K562 (cell line): ENCODE measurements around the gene BLZF1. TPM values are rescaled to one million over a fixed set of nuclear protein-coding genes. Genes with fewer than 3 reads are reported as not detected.
A peak's percentile ranks its signal among the peaks of the same experiment; 100 is the strongest.

Experiments
- ATAC-seq: fragments of 200-7000 bp; cut with Tn5 transposase; 3 replicates; pipeline ENCODE4 v1.9.1; 2020; ENCODE audit warnings: moderate library complexity
- BruUV-seq: library from RNA; stranded (reverse); fragments of 400-500 nt; replicated peaks from 2 replicates; lab custom pipeline; 2021; lab: Mats Ljungman, UMichigan
- CTCF ChIA-PET: fragments of 300-600 bp; formaldehyde crosslinking; extraction: SDS; loops from one replicate; lab custom pipeline; 2021; ENCODE audit warnings: low intra/inter-chr PET ratio; lab: Yijun Ruan, JAX
- POLR2A ChIA-PET: fragments of 300-600, 350-650 bp; sonication (Branson Sonifier 250); formaldehyde crosslinking; extraction: SDS; loops from one replicate; lab custom pipeline; 2021; ENCODE audit warnings: antibody characterized with exemption, inconsistent platforms; lab: Yijun Ruan, JAX
- DNase-seq, 4 experiments: peaks; one replicate each; pipeline versions ENCODE4 v3.0.0 to v3.0.0-alpha.2; 2011 to 2018; ENCODE audit warnings: low spot score in 3 of 4, mixed read lengths in 3 of 4; ENCODE audit errors: extremely low read depth in 1 of 4
- FAIRE-seq: peaks from 2 replicates; lab custom pipeline; 2011; peaks lifted over from hg19 to GRCh38; lab: Jason Lieb, UNC
- H2AFZ ChIP-seq: 2 replicates; pipeline ENCODE4 v1.6.0; 2011; ENCODE audit warnings: low read depth, low read length, control low read depth, inconsistent platforms
- H3K27ac ChIP-seq: fragments of 200-600 bp; 3 replicates; pipeline ENCODE4 v1.8.0; 2011; ENCODE audit warnings: low read depth, mild to moderate bottlenecking, control low read depth, inconsistent platforms, low read length, moderate library complexity, mixed read lengths; ENCODE audit errors: extremely low read depth
- H3K27me3 ChIP-seq, 2 experiments: fragments of 300-600 bp in 1 of 2; 2 replicates in 1 of 2; 3 replicates in 1 of 2; pipeline versions ENCODE4 v1.6.0 to v1.8.0; 2011; ENCODE audit warnings: inconsistent platforms in 2 of 2, low read length in 2 of 2, mild to moderate bottlenecking in 1 of 2, mixed read lengths in 1 of 2, moderate library complexity in 1 of 2; ENCODE audit not compliant: control insufficient read depth in 2 of 2, insufficient read depth in 2 of 2
- H3K36me3 ChIP-seq: fragments of 300-600 bp; 3 replicates; pipeline ENCODE4 v1.8.0; 2011; ENCODE audit warnings: mild to moderate bottlenecking, low read length, inconsistent platforms; ENCODE audit not compliant: control insufficient read depth, insufficient read depth
- H3K4me1 ChIP-seq, 2 experiments: fragments of 200-600 bp in 1 of 2; replicated peaks in 1 of 2; 2 replicates in 1 of 2; 3 replicates in 1 of 2; pipeline versions ENCODE4 v1.5.1 to v1.8.0; 2011; ENCODE audit warnings: inconsistent platforms in 2 of 2, low read length in 2 of 2, mild to moderate bottlenecking in 1 of 2, mixed read lengths in 1 of 2, moderate library complexity in 1 of 2; ENCODE audit not compliant: control insufficient read depth in 2 of 2, insufficient read depth in 2 of 2
- H3K4me2 ChIP-seq: 2 replicates; pipeline ENCODE4 v1.6.1; 2011; ENCODE audit warnings: low read length, control low read depth, inconsistent platforms, mixed read lengths; ENCODE audit not compliant: insufficient read depth
- H3K4me3 ChIP-seq: fragments of 200-600 bp; sonication (generic), shearing (Covaris generic); 2 replicates; pipeline ENCODE4 v1.5.1; 2016; ENCODE audit warnings: control low read depth, inconsistent platforms
- H3K79me2 ChIP-seq: fragments of 200-600 bp; 3 replicates; pipeline ENCODE4 v1.8.0; 2011; ENCODE audit warnings: low read length, inconsistent platforms; ENCODE audit not compliant: control insufficient read depth, insufficient read depth
- H3K9ac ChIP-seq, 2 experiments: 2 replicates each; pipeline versions ENCODE4 v1.6.0 to v1.6.1; 2011; ENCODE audit warnings: low read depth in 2 of 2, low read length in 2 of 2, control low read depth in 1 of 2, inconsistent platforms in 1 of 2, mild to moderate bottlenecking in 1 of 2, mixed read lengths in 1 of 2; ENCODE audit not compliant: insufficient read depth in 1 of 2
- H3K9me1 ChIP-seq: one replicate; pipeline ENCODE4 v1.6.0; 2011; ENCODE audit warnings: inconsistent platforms, mild to moderate bottlenecking, low read length, moderate library complexity; ENCODE audit not compliant: control insufficient read depth, insufficient read depth
- H3K9me3 ChIP-seq: replicated peaks from 2 replicates; pipeline ENCODE4 v1.5.1; 2011; ENCODE audit warnings: low read depth, low read length, inconsistent platforms; ENCODE audit not compliant: control insufficient read depth, insufficient read depth
- H4K20me1 ChIP-seq: replicated peaks from 2 replicates; pipeline ENCODE4 v1.6.1; 2011; ENCODE audit warnings: low read length, inconsistent platforms, mixed read lengths; ENCODE audit not compliant: control insufficient read depth, insufficient read depth
- CTBP1 ChIP-seq: fragments of 450-650 bp; IDR thresholded peaks from 2 replicates; pipeline ENCODE4 v1.6.1; 2016; ENCODE audit warnings: borderline replicate concordance
- FOXK2 ChIP-seq, 2 experiments: fragments of 450-650 bp; IDR thresholded peaks in 1 of 2; conservative IDR thresholded peaks in 1 of 2; 2 replicates each; pipeline ENCODE4 v1.6.1; 2016; ENCODE audit warnings: low read depth in 2 of 2, mild to moderate bottlenecking in 1 of 2
- KHSRP ChIP-seq: fragments of 450-650 bp; IDR thresholded peaks from 2 replicates; pipeline ENCODE4 v1.6.1; 2017
- NRF1 ChIP-seq, 2 experiments: fragments of 450-650 bp; IDR thresholded peaks in 1 of 2; conservative IDR thresholded peaks in 1 of 2; 2 replicates each; pipeline ENCODE4 v1.6.1; 2014; ENCODE audit warnings: mild to moderate bottlenecking in 2 of 2
- PCBP1 ChIP-seq: fragments of 200-400 bp; formaldehyde crosslinking; IDR thresholded peaks from 2 replicates; pipeline ENCODE4 v1.6.1; 2018; ENCODE audit warnings: mild to moderate bottlenecking, low read depth, low read length; ENCODE audit not compliant: poor library complexity, severe bottlenecking
- RBM22 ChIP-seq: fragments of 200-400 bp; formaldehyde crosslinking; IDR thresholded peaks from 2 replicates; pipeline ENCODE4 v1.6.1; 2018; ENCODE audit warnings: low read length, low read depth; ENCODE audit not compliant: poor library complexity, severe bottlenecking
- RFX7 ChIP-seq: fragments of 250-450 bp; sonication (Bioruptor Pico); IDR thresholded peaks from 2 replicates; pipeline ENCODE4 v1.5.1; 2021; ENCODE audit warnings: mild to moderate bottlenecking
- SAFB ChIP-seq: fragments of 200-400 bp; formaldehyde crosslinking; IDR thresholded peaks from 2 replicates; pipeline ENCODE4 v1.6.1; 2017; ENCODE audit warnings: low read depth, low read length, borderline replicate concordance
- SMARCB1 ChIP-seq: IDR thresholded peaks from 2 replicates; pipeline ENCODE4 v1.6.1; 2011; ENCODE audit warnings: improper control_type of control experiment, low read depth; ENCODE audit not compliant: insufficient read length
- SP2 ChIP-seq: IDR thresholded peaks from 2 replicates; pipeline ENCODE4 v1.6.1; 2011; ENCODE audit warnings: mild to moderate bottlenecking, low read depth, low read length, moderate library complexity; ENCODE audit not compliant: poor library complexity, severe bottlenecking; ENCODE audit errors: extremely low read depth
- ZNF384 ChIP-seq: IDR thresholded peaks from 2 replicates; pipeline ENCODE4 v1.6.1; 2012; ENCODE audit warnings: low read depth, low read length, improper control_type of control experiment
- ZNF507 ChIP-seq: conservative IDR thresholded peaks from 2 replicates; pipeline ENCODE4 v1.6.1; 2017; ENCODE audit warnings: missing genetic modification characterization, missing compliant biosample characterization
- WGBS: fragments of 100-300 bp; shearing (Covaris generic); methylation state at CpG from one replicate; pipeline ENCODE4 v1.1.6; 2016; ENCODE audit warnings: low coverage, mixed read lengths; ENCODE audit not compliant: insufficient coverage; ENCODE audit errors: missing lambda C conversion rate; 5-methylcytosine and 5-hydroxymethylcytosine counted together
- in situ Hi-C: fragments of 300-500 bp; cut with MboI; formaldehyde crosslinking; loops from 4 replicates; pipeline ENCODE4 v1.15.0; 2018; ENCODE audit warnings: inconsistent platforms, mixed read lengths
- intact Hi-C: fragments of 100-400 bp; cut with micrococcal nuclease; formaldehyde crosslinking; loops from 2 replicates; pipeline ENCODE4 v1.14.2; 2022
- polyA plus RNA-seq, 8 experiments: library from polyadenylated mRNA; depleted of rRNA in 4 of 8; stranded (reverse) in 5 of 8; unstranded in 3 of 8; fragments of >200 nt; fragmentation: Nextera tagmentation in 2 of 8; fragmentation: Illumina TruSeq in 1 of 8; extraction: Ambion mirVana in 2 of 8; extraction: Trizol in 1 of 8; gene quantifications; 2 replicates each; pipeline versions ENCODE4 v1.2.1 to v1.2.3, GENCODE V29; 2011 to 2014; ENCODE audit warnings: inconsistent platforms in 1 of 8, missing spikeins in 1 of 8
- total RNA-seq, 7 experiments: library from RNA; depleted of rRNA in 6 of 7; stranded (reverse); fragments of >200 nt in 6 of 7; fragmentation: Illumina TruSeq in 2 of 7; extraction: Trizol in 2 of 7; gene quantifications; 2 replicates each; pipeline versions ENCODE4 v1.2.1 to v1.2.3, GENCODE V29; 2011 to 2021; ENCODE audit warnings: low replicate concordance in 1 of 7
- TF ChIP-seq, protein P1 (sequence below): sonication (generic); formaldehyde crosslinking; IDR thresholded peaks from 2 replicates; pipeline ENCODE4 v1.8.0; 2022; ENCODE audit warnings: mild to moderate bottlenecking, missing genetic modification reagents, borderline replicate concordance
- TF ChIP-seq, protein P2 (sequence below): fragments of 250-450 bp; sonication (Bioruptor Pico); IDR thresholded peaks from 2 replicates; pipeline ENCODE4 v1.8.0; 2021; ENCODE audit warnings: moderate library complexity, mild to moderate bottlenecking, inconsistent platforms
- TF ChIP-seq, protein P3 (sequence below): fragments of 450-650 bp; IDR thresholded peaks from 2 replicates; pipeline ENCODE4 v1.6.1; 2016
- TF ChIP-seq, protein P4 (sequence below), 2 experiments: fragments of 450-650 bp in 1 of 2; sonication (generic) in 1 of 2; formaldehyde crosslinking; conservative IDR thresholded peaks; 2 replicates each; pipeline versions ENCODE4 v1.4.0 to v1.8.1; 2020 to 2022; ENCODE audit warnings: mild to moderate bottlenecking in 1 of 2, missing genetic modification reagents in 1 of 2

The BLZF1 gene
- total and polyA plus RNA-seq, 9 of the 15 experiments (the other 6 are each of a cell fraction or from before 2014, with no cell fraction given), result 20.5 to 32.8 (median 25.3) TPM

DNA sequence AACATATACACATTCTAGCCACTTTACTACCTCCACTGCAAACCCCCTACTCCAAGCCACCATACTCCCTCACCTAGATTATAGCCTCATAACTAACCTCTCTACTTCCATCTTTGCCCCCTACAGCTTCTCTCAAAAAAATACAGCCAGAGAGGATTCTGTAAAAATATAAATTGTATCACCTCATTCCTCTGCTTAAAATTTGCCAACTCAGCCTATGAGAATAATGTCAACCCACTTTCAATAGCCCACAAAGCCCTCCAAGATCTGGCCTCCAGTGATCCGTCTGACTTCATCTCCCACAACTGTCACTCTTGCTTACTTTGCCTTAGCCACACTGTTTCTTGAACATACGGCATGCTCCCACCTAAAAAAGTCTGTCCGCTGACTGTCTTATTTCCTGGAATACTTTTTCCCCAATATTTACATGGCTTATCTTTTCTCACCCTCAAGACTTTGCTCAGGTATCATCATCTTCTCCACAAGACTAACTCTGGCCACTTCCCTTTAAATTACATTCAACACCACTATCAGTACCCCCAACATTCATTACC, 21.9 kb upstream of the BLZF1 start:
- Histone ChIP-seq H3K4me3 (no peak overlapping the region), H3K79me2 (no peaks in the 10 kb centered on the region), H3K4me1 (peaks cover 0 to 10% of the 10 kb centered on the region in 2 experiments; a peak in 3 of 5 replicates), H3K9ac (no peak overlapping the region), H4K20me1 (no peaks in the 10 kb centered on the region), H3K36me3 (no peaks in the 10 kb centered on the region), H3K27ac (peak overlapping the region; percentile 10; the same call in 2 of the 3 replicates), H3K4me2 (peak overlapping the region; percentile 33; the same call in 1 of the 2 replicates), H3K9me3 (no peaks in the 10 kb centered on the region), H3K27me3 (no peaks in the 10 kb centered on the region), H2AFZ (no peak overlapping the region), H3K9me1 (no peaks in the 10 kb centered on the region)
- no peak for FAIRE-seq
- peak; percentile 56 for ATAC-seq
- POLR2A ChIA-PET, result interaction anchor here (1.2 kb wide), 1 partner anchor 234 kb away, joined by 3 read pairs; no protein-coding TSS in a partner anchor
- 19% methylated on average over 3 of the region's 3 CpGs for WGBS
- in situ Hi-C loops (no loop called here), intact Hi-C loops (loop anchor here (5.0 to 10.0 kb wide), 5 partner anchors 154 to 909 kb away; no protein-coding TSS in a partner anchor)
- CTCF ChIA-PET, result no interaction called here
- peak in 1 of 4 experiments; percentile 31 for DNase-seq
- no TSS peak for BruUV-seq
- no peak for TF ChIP-seq PCBP1
- no peak for TF ChIP-seq ZNF384
- TF ChIP-seq, protein P1, sequence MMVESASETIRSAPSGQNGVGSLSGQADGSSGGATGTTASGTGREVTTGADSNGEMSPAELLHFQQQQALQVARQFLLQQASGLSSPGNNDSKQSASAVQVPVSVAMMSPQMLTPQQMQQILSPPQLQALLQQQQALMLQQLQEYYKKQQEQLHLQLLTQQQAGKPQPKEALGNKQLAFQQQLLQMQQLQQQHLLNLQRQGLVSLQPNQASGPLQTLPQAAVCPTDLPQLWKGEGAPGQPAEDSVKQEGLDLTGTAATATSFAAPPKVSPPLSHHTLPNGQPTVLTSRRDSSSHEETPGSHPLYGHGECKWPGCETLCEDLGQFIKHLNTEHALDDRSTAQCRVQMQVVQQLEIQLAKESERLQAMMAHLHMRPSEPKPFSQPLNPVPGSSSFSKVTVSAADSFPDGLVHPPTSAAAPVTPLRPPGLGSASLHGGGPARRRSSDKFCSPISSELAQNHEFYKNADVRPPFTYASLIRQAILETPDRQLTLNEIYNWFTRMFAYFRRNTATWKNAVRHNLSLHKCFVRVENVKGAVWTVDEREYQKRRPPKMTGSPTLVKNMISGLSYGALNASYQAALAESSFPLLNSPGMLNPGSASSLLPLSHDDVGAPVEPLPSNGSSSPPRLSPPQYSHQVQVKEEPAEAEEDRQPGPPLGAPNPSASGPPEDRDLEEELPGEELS (CRISPR knock-in tag), result no peak
- TF ChIP-seq CTBP1, result peak; percentile 51; the same call in 1 of the 2 replicates
- TF ChIP-seq KHSRP, result no peak
- TF ChIP-seq RBM22, result no peak
- TF ChIP-seq ZNF507 (tag), result no peak
- TF ChIP-seq, protein P2, sequence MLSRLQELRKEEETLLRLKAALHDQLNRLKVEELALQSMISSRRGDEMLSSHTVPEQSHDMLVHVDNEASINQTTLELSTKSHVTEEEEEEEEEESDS (CRISPR knock-in tag), result no peak
- TF ChIP-seq SMARCB1, result no peak
- TF ChIP-seq, protein P3, sequence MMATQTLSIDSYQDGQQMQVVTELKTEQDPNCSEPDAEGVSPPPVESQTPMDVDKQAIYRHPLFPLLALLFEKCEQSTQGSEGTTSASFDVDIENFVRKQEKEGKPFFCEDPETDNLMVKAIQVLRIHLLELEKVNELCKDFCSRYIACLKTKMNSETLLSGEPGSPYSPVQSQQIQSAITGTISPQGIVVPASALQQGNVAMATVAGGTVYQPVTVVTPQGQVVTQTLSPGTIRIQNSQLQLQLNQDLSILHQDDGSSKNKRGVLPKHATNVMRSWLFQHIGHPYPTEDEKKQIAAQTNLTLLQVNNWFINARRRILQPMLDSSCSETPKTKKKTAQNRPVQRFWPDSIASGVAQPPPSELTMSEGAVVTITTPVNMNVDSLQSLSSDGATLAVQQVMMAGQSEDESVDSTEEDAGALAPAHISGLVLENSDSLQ, result peak; percentile 68
- TF ChIP-seq FOXK2 (conservative IDR thresholded peaks at IDR 0.05 in 1 of 2, IDR thresholded peaks at IDR 0.05 in 1 of 2; ENCODE audit: low read depth in 2 of 2), result no peak
- TF ChIP-seq NRF1 (conservative IDR thresholded peaks at IDR 0.05 in 1 of 2, IDR thresholded peaks at IDR 0.05 in 1 of 2), result no peak
- no peak for TF ChIP-seq SP2
- no peak for TF ChIP-seq SAFB
- TF ChIP-seq, protein P4, sequence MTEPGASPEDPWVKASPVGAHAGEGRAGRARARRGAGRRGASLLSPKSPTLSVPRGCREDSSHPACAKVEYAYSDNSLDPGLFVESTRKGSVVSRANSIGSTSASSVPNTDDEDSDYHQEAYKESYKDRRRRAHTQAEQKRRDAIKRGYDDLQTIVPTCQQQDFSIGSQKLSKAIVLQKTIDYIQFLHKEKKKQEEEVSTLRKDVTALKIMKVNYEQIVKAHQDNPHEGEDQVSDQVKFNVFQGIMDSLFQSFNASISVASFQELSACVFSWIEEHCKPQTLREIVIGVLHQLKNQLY (CRISPR knock-in tag; conservative IDR thresholded peaks at IDR 0.05), result no peak
- no peak for TF ChIP-seq RFX7 (CRISPR knock-in tag)
